HG02870 (cell line): ENCODE data around the gene MRGPRD.

Experiments used
- ATAC-seq: cut with Tn5 transposase; IDR thresholded peaks from one replicate; pipeline ENCODE4 v1.9.1; 2021; ENCODE audit warnings: mild to moderate bottlenecking, moderate library complexity; ENCODE audit not compliant: unreplicated experiment

MRGPRD gene

DNA sequence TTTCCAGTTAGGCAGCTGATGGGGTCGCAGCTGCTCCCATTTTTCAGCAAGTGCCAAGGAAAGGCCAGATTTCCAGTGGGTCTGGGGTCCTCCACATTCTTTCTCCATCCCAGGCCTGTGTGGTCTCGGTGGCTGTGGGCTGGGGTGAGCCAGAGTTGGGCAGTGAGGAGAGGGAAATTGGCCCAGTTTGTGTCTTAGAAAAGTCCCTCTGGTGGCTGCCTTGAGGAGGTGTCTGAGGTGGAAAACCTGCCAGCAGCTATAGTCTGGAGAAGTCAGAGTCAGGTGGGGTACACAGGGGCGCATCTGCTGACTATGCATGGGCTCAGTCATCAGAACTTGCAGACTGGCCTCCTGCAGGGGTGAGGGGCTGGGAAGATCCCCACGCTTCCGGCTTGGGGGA, 30.5 kb downstream of the MRGPRD start:
- ATAC-seq: no peak

DNA sequence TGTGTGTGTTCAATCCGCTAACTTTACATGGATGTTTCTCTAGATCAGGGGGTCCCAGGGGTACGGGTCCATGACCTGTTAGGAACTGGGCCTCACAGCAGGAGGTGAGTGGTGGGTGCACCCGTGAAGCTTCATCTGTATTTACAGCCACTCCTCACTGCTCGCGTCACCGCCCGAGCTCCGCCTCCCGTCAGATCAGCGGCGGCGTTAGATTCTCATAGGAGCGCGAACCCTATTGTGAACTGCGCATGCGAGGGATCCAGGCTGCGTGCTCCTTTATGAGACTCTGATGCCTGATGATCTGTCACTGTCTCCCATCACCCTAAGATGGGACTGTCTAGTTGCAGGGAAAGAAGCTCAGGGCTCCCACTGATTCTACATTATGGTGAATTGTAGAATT, 31.9 kb downstream of the MRGPRD start:
- ATAC-seq: no peak

DNA sequence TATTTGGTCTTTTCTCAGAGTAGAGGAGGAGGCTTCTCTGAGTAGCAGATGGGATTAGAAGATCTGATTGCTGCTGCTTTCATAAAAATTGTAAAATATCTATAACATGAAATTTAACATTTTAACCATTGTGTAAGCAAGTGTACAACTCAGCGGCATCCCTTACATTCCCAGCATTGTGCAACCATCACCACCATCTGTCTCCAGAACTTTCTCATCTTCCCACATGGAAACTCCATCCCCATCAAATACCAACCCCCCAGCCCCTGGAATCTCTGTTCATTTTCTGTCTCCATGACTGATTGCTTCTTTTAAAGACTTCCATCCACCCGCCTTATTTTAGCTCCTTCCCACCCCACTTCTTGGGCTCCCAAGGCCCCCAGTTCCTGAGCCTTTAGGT, 32.3 kb downstream of the MRGPRD start:
- ATAC-seq: no peak

DNA sequence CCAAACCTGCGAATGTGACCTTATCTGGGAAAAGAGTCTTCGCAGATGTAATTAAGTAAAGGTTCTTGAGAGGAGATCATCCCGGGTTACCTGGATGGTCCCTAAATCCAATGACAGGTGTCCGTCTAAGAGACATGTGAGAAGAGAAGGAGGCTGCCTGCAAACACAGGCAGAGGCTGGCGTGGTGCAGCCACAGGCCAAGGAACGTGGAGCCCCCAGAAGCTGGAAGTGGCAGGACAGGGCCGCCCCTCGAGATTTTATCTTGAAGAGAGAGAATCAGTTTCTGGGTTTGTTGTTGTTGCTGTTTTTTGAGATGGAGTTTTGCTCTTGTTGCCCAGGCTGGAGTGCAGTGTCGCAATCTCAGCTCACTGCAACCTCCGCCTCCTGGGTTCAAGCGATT, 33.6 kb downstream of the MRGPRD start:
- no peak for ATAC-seq

DNA sequence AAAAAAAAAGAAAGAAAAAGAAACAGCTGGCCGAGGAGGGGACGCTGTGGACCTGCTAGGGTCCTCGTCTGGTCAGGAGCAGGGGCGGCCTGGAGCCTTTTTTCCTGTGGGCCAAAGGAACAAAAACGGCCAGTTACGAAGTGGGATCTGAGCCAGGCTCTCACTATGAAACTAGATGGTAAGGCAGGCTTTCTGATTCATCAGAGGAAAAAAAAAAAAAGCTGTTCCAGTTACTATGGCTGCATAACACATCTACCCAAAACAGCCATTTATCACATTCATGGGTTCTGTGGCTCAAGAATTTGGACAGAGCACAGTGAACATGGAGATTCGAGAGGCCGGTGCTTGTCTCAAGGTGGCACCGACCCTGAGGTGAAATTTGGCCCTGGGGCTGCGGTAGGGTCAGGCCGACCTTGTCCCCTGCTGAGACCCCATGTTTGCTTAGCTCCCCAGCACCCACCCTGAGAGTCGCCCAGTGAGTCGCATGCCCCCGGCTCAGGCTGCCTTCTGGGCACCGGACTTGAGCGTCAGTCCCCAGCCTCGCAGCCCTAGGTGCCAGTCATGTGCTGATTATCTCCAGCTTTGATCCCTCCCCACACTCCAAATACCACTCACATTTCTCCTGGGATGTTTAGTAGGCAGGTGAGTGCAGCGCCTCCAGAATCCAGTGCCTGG, 34.2 kb downstream of the MRGPRD start:
- ATAC-seq: no peak

DNA sequence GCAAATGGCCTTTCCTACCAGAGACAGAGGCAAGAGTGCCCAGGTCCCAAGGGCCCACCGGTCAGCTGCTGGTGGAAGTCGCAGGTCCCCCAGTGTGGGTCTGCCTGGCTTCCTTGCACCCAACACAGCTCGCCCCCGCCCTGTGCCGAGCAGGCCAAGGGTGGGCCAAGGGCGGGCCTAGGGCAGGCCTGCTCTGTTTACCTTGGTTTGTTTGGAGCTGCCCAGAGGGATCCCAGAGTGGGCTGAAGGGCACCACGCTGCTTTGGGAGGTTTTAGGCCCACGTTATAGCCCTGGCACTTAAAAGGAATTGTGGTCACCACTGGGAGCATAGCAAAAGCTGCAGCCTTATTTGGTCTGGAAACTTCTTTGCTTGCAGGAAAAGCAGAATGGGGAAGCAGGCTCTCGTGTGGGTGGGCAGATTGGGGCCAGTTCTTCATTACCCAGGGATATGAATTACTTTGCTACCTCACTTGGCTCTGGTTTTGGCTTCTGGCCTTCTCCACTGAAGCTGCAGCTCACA, 38.0 kb downstream of the MRGPRD start:
- no peak for ATAC-seq

DNA sequence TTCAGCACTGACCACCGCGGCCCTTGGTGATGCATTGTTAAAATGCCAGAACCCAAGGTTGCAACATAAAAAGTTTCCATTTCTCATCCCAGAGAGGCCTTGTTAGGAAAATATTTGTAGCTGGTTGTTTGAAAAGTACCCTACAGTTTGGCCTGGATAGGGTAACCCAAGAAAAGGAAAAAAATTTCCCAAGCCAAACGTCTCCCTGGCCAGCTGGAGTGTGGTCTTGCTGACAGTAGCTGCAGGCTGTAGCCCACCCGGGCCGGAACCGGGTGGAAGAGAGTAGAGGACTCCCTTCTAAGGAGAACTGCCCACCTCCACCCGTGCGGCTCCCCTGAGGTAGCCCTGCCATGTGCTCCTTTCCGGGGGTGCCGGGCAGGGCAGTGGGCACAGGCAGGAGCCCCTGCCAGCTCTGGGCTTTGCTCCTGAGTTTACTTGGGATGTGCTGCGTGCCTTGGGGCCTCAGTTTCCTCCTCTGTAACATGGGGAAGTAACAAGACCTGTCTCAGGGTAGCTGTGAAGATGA, 38.6 kb downstream of the MRGPRD start:
- no peak for ATAC-seq

DNA sequence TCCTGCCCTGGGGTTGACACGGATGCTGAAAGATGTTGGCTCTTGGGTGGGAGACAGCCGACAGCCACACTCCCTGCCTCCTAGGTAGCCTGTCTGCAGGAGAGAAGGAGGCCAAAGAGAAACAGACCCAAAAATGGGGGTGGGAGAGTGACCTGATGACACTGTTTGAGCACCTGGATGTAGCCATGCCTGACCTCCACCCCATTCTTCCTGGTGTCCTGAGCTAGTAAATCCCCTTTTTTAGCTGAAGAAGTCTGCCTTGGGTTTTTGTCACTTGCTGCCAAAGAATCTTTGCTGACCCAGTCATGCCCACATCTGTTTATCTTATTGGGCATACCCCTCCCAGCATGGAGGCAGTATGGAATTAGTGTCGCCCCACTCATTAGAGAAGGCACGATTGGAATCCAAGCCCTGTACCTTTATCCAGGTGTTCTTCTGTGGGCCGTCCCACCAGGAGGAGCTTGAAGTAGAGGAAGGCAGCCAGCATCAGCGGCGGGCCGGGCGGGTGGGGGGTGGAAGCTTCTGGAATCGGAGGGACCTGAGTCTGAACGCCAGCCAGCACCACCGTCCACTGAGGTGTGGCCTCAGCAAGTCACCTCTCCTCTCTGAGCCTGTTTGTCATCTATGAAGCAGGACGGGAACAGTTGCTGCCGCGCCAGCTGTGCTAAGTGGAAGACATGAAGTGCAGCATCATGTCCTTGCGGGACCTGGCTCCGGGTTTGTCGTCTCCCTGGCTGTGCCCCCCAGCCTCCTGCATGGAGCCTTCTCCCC, 39.3 kb downstream of the MRGPRD start:
- ATAC-seq: no peak

DNA sequence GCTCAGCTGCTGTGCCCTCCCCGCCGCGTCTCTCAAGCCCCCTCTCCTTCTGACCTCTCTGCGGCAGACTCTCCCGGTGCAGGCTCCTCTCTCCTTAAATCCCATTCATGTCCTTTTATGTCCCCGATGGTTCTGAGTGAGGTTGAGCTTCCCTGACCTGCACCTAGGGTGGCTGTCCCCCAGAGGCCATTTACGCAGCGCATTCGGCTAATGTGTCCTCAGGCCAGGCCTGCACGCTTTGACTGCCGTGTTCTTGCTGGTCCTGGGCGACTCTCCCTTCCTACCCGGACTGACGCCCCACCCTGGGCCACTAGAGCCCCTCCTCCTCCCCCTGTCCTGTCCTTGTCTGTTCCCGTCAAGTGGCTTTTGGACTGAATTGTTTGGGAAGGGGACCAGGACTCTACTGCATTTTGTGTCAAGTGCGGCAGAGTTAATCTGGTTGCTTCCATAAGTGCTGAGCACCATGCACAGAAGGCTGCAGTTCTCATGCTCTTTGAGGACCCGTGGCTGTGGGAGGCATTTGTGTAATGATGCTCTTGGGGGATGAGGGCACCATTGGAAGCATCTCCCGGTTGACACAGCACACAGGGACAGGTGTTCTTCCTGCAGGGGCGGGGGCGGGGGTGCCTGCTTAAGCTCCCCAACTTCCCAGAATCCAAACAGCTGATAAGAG, 40.0 kb downstream of the MRGPRD start:
- no peak for ATAC-seq

DNA sequence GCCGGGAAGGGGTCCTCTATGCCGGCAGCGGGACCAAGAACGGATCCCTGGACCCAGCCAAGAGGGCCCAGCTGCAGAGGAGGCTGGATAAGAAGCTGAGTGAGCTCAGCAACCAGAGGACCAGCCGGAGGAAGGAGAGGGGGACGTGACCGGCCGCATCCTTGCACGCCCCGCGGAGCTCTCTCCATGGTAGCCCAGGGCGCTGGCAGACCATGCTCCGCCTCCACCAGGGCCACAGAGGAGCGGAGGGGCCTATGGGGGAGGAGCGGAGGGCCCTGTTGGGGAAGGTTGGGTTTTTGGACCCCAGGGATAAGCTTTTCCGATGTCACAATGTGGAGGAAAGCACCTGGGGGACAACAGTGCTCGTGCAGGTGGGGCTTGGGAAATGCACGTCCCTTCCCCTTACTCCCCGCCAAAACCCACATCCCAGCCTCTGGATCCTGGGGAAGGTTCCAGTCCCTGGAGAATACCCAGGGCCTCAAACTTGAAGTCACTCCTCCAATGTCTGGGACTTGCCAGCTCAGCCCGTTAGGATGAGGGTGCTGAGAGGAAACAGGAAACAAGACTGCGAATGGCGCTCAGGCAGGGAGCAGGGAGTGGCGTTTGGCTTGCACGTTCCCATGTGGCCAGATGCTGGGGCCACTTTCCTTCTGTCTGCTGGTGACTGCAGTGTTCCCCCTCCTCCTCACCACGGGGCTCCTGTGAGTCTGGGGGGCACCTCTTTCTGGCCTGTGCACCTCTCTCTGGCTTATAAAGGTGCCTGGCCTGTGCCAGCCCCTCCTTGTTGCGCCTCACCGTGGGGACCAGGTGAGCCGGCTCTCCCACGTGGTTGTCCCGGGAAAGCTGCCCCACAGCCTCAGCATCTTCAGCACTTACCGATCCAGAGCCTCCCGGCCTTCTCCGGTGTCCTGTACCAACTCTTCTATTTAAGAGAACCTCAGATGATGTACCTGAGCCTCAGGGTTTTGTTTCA, 40.9 kb downstream of the MRGPRD start:
- no peak for ATAC-seq

DNA sequence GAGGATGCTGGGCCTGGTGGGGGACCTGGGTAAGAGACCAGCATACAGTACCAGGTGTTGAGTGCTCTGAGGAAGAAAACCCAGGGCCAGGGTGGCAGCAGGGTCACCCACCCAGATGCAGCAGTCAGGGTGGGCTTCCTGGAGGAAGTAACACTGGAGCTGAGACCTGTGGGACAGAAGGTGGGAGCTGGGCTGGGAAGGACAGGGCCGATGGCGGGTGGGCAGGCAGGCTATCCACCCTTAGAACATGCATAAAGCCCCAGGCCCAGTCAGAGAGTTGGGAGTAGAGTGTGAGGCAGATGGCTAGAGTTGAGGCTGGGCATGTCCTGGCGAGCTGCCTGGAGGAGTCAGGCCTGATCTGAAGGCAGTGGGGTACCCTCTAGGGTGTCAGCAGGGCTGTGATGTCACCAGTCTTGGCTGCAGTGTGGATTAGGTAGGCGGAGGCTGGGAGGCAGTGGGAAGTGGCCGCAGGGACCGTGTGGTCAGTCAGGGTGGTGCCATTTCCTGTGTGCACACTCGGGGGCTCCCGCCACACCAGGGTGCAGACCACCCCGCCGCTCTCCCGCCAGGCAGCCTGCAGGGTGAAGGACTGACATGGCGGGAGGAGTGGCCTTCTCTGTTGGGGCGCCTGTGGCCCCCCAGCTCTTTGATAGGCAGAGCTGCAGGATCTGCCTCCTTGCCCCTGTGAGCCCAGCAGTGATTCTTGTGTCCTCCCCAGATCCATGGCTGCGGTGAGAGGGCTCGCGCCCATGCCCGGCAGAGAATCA, 41.8 kb downstream of the MRGPRD start:
- ATAC-seq: no peak

DNA sequence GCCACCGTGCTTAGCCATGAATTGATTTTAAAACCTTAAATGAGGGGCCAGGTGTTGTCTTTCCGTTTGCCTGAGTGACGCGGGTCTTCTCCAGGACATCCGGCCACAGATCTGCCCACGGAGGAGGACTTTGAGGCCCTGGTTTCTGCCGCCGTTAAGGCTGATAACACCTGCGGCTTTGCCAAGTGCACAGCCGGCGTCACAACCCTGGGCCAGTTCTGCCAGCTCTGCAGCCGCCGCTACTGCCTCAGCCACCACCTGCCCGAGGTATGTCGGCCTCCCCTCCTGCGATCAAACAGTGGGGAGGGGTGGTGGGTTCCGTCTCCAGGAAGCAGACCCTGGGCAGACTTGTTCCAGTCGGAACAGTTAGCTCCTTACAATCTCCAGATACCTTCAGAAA, 42.7 kb downstream of the MRGPRD start:
- no peak for ATAC-seq

DNA sequence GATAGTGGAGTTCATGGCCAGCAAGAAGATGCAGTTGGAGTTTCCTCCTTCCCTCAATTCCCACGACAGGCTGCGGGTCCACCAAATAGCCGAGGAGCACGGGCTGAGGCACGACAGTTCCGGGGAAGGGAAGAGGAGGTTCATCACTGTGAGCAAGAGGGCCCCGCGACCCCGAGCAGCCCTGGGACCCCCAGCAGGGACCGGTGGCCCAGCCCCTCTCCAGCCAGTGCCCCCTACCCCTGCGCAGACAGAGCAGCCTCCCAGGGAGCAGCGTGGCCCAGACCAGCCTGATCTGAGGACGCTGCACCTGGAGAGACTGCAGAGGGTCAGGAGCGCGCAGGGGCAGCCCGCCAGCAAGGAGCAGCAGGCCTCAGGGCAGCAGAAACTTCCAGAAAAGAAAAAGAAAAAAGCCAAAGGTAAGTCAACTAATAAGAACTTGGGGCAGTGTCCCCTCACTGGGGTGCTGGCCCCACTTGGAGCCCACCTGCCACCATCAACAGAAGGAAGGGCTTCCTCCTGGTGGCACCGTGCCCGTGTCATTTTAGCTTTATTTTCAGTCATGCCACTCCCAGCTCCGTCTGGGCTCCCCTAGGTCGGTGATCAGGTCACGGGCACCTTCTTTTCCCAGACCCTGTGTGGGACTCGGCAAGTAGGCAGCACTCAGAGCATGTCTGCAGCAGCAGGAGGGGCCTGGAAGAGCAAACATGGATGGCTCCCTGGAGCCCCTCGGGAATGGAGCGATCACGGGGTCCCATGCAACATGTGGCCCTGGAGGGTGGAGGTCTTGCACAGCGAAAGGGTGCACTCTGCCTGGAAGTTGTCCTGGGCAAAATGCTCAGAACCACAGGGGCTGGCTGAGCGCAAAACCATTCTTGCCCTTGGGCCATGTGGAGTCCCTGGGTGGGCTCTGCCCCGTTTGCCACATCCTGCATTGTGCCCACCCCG, 43.8 kb downstream of the MRGPRD start:
- ATAC-seq: no peak

DNA sequence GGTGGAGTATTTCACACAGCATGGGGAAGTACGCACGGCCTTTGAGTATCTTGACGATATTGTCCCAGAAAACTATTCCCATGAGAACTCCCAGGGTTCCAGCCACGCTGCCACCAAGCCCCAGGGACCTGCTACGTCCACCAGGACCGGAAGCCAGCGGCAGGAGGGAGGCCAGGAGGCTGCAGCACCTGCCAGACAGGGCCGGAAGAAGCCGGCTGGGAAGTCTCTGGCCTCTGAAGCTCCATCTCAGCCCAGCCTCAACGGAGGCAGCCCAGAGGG, 44.5 kb downstream of the MRGPRD start:
- no peak for ATAC-seq

DNA sequence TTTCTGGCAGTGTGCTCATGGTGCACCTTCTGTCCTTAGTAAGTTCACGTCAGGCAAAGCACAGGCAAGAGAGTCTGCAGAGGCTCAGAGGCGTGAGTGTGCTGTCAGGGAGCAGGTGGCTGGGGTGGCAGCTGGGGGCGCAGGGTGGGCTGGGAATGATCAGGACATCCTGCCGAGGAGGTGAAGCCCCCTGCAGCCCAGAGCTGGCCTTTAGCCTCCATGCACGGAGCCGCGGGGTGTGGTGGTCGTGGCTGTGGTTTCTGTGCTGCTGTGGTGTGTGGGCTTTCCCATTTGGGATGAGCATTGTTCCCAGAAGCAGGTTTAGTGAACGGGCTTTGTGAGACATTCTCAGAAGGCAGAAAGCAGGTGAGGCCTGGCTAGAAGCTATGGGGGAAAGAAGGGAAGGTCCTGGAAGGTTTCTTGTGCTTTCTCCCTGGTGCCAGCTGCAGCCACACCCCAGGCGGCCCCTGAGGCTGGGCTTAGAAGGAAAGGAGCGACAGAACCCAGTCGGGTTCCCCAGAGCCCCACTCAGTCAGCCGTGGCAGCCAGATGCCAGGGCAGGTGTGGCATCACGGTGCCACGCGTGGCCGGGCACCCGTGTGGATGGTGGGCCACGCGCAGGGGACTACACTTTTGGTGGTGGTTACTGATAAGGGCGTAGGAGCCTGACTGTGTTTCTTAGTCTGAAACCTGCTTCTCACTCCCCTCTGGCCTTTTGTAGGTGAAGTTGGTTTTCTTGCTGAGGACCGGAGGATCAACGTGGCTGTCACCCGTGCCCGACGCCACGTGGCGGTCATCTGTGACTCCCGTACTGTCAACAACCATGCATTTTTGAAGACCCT, 45.0 kb downstream of the MRGPRD start:
- ATAC-seq: no peak

DNA sequence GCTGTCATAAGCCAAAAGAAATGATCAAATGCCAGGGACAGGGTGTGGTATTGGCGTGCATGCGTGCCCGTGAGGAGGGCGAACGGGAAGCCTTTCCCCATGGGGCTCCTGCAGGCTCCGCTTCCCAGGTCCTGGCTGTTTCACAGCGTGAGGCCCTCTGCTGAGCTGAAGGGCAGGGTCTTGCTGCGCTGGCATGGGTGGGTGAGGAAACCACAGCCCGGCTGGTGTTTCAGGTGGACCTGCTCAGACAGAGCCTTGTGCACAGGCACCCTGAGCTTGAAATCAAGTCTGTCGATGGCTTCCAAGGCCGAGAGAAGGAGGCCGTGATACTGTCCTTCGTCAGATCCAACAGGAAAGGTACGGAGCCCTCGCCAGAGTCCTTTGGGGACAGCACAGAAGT, 45.7 kb downstream of the MRGPRD start:
- ATAC-seq: no peak

DNA sequence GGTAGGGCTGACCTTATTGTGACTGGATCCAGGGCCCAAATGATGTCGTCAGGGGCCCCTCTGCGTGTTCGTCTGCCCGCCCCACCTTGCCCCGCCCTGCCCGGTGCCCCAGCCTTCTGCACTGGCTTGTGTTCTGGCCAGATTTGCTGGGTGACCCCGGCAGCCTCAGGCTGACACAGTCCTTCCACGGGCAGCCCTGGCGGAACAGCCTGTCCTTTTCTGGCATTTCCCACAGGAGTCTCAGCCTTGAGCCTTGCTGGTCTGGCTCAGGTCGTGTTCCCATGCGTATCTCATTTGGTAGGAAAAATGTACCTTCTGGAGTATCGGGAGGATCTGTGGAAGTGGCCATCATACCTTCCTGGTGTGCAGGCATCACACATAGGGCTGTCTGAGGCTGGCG, 46.1 kb downstream of the MRGPRD start:
- no peak for ATAC-seq

DNA sequence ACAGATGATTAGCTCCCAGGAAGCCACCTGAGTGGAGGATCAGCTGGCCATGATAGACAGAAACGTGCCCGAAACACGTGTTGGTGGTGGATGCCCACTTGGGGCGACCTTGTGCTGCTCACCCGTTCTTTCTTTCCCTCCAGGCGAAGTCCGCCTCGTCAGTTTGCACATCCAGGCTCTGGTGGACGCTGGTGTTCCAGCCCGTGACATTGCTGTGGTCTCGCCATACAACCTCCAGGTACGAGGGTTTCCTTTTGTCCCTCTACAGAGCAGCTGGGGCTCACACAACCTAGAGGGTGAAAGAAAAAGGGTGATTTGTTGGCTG, 46.5 kb downstream of the MRGPRD start:
- no peak for ATAC-seq
